ENCODE measurements around the gene BRINP2.
"Not testable (repeated sequence)": the region's sequence is repeated elsewhere in the genome, so short reads cannot be mapped to it uniquely, and the experiment has no call there.

Gene BRINP2

DNA sequence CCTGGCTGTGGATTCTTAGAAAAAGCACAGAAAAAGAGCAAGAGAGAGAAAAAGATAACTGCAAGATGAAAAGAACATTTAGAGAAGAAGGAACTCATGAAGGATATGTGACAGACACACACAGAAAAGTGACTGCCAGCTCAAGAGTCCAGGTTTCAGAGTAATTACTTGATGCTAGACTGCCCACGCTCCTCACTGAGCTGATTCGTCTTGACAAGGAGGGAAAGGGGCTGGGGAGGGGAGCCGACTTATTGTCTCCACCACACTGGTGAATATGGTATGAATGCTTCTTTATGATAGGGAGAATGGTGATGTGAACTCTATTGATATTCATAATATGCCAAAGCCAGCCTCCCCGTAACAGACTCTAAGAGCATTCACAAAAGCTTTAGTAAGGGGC lies 140.4 kb downstream of the BRINP2 start:
- no peak for DNase-seq (ENCODE audit: low read depth in 2 of 2)

DNA sequence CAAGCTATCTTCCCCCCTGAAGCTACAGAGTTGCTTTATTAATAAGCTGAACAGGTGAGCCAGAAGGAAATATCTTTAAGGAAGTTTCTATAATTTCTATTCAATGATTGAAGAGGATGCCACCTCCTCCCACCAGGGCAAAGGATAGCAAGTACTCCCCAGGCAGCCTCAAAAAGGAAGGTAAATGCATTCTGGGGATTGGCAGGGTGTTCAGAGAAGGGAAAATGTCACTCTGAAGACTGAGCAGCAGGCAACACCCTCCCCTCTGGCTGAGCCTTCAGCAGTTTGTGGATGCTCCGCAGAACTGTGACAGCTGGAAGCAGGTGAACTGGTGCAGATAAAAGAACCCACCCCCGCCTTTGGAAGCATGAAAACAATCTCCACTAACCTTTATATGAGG lies 140.8 kb downstream of the BRINP2 start:
- no peak for DNase-seq (ENCODE audit: low read depth in 2 of 2)

DNA sequence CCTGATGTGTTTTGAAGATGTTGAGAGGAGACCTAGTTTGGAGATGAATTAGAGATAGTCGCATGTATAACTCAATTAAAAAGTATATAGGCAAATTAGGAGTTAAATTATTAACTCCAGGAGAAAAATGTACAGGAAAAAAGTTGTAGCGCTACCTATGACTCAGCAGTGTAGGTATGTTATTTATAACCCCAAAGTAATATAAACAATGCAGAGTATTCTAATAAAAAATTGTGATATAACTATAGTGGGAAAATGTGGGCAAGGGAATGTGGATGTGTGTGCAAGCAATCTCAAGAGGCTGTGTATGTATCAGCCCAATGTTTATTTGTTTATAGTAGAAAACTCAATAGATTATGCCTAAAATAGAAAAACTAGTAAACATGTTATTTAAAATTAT lies 144.5 kb downstream of the BRINP2 start:
- no peak for DNase-seq (ENCODE audit: low read depth in 2 of 2)

DNA sequence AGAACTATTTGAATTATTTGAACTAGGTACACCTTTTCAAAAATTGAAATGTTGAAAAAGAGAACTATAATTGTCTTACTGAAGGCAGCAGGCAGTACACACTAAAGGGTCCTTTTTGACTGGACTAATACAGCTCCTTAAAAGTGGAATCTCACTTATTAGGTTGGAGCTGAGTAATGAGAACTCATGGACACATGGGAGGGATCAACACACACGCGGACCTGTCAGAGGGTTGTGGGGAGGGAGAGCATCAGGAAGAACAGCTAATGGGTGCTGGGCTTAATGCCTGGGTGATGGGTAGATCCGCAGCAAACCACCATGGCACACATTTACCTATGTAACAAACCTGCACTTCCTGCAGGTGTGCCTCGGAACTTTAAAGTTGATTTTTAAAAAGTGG lies 145.0 kb downstream of the BRINP2 start:
- no peak for DNase-seq (ENCODE audit: low read depth in 2 of 2)

DNA sequence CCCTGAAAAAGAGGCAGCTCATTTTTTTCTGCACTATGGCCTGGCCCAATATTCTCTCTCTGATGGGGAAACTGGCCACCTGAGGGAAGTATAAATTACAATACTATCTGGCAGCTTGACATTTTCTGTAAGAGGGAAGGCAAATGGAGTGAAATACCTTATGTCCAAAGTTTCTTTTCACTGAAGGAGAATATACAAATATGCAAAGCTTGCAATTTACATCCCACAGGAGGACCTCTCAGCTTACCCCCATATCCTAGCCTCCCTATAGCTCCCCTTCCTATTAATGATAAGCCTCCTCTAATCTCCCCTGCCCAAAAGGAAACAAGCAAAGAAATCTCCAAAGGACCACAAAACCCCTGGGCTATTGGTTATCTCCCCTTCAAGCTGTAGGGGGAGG lies 150.7 kb downstream of the BRINP2 start:
- DNase-seq (ENCODE audit: low read depth in 2 of 2): not testable (repeated sequence)

DNA sequence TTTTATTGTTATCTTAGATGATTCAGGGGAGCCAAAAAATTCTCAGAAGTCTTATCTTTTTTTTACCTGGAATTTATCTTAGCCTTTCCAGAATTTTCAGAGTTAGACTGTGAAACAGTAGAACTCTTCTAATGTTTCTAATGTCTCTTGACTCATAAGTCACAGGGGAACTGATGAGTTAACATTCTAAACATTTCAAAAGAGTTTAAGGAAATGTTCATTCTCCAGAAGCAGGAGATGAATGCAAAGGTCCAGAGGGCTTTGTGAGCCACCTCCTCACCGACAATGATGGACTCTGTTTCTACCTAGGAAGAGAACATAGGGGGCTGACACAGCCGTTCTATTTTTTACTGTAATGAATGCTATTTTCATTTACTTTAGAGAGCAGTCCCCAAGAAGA lies 157.5 kb downstream of the BRINP2 start:
- DNase-seq (ENCODE audit: low read depth in 2 of 2): no peak

DNA sequence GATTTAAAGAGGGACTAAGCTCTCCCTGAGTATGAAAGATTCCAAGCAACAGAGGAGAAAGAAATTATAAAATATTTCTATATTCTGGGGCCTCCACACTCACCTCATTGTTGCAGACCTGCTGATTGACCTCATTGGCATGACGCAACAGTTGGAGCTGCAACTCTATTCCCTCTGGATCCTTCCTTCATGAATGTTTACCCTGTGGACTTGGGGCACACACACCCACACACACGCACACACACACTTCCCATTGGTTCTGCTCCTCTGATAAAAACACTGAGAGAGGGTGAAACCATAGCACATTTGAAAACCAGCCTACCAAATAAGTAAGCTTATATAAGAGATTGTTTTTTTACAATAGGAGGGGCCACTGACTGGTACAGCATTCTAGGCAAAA lies 159.1 kb downstream of the BRINP2 start:
- no peak for DNase-seq (ENCODE audit: low read depth in 2 of 2)

Measured in stimulated activated CD8-positive, alpha-beta memory T cell treated with anti-CD3 and anti-CD28 coated beads, Interleukin-15, amount 100 ng/mL, for 4 hours (primary cell).